Testis (tissue), 2 donors: ENCODE results near the gene HSPA9.

Experiments used
- CTCF ChIP-seq, 3 experiments: fragments of 450-650 bp in 2 of 3; fragments of 200-600 bp in 1 of 3; sonication (generic) in 1 of 3; IDR thresholded peaks; one replicate each; pipeline ENCODE4 v1.5.1; 2016 to 2019; ENCODE audit warnings: antibody characterized with exemption in 3 of 3, mild to moderate bottlenecking in 2 of 3, moderate library complexity in 1 of 3
- POLR2A ChIP-seq: fragments of 450-650 bp; IDR thresholded peaks from one replicate; pipeline ENCODE4 v1.6.1; 2017; ENCODE audit warnings: antibody characterized with exemption, mild to moderate bottlenecking, moderate library complexity

DNA sequence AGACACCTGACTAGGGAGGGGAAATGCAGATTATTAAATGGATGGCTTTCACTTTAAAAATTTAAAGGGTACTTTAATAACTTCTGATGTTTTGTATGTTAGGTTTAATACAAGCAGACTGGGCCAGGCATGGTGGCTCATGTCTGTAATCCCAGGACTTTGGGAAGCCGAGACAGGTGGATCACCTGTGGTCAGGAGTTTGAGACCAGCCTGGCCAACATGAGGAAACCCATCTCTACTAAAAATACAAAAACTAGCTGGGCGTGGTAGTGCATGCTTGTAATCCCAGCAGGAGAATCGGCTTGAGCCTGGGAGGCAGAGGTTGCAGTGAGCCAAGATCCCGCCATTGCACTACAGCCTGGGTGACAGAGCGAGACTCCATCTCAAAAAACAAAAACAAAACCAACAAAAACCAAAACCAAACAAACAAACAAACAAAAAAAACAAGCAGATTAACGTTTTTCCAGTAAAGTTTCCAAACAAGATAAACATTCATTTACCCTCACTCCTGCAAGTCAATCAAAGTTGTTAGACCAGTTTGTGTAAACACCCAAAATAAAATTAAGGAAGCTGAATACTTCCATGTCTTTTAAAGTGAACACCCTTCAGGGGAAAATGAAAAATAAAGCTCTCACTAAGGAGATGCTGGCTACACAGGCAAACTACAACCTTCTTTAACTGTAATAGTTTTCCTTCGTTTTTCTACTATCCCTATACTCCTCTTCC is 46.3 kb downstream of the HSPA9 start:
- TF ChIP-seq CTCF (IDR thresholded peaks at IDR 0.05) = no peak
- TF ChIP-seq POLR2A = no peak
